ENCODE data around the gene NME1. TPM values are rescaled to one million over a fixed set of nuclear protein-coding genes. Genes with fewer than 3 reads are reported as not detected.
A peak's percentile ranks its signal among the peaks of the same experiment; 100 is the strongest.

NME1 gene
- total RNA-seq, 1 experiment from 2014 or later: 172 TPM

- CTCF ChIA-PET: interaction anchor here (0.6 to 1.9 kb wide), 4 partner anchors 31 to 152 kb away, joined by 3 to 9 read pairs (median 4); no protein-coding TSS in a partner anchor
- Histone ChIP-seq H3K9me2 (ENCODE audit: insufficient read depth) (no peaks in the 10 kb centered on the region), H2AFZ (peak overlapping the region; percentile 96), H3K4me3 (peak overlapping the region; percentile 55), H3K27me3 (ENCODE audit: insufficient read depth, low read depth) (no peaks in the 10 kb centered on the region), H3K27ac (peak overlapping the region; percentile 78), H3K36me3 (ENCODE audit: low read depth) (peaks cover 9% of the 10 kb centered on the region; the same call in 1 of the 2 replicates), H3K4me1 (replicated peaks; ENCODE audit: insufficient read depth) (peaks cover 22% of the 10 kb centered on the region), H3K4me2 (peak overlapping the region; percentile 91), H3F3A (ENCODE audit: insufficient read depth, low read depth) (peaks cover 16% of the 10 kb centered on the region; the same call in 1 of the 2 replicates), H4K20me1 (ENCODE audit: insufficient read depth) (no peaks in the 10 kb centered on the region), H3K9me3 (ENCODE audit: insufficient read depth, low read depth) (no peaks in the 10 kb centered on the region), H3K79me2 (ENCODE audit: low read depth) (peaks cover 44% of the 10 kb centered on the region)
- POLR2A ChIA-PET (ENCODE audit: unreplicated experiment): no interaction called here
- intact Hi-C loops (cut with micrococcal nuclease; ENCODE audit: unreplicated experiment): loop anchor here (1.0 to 2.0 kb wide), 6 partner anchors 31 to 605 kb away; partner anchors contain the start of gene SPATA20
- TF ChIP-seq CTCF (conservative IDR thresholded peaks at IDR 0.05) (no peak), EZH2 (IDR thresholded peaks at IDR 0.05; ENCODE audit: low read depth) (no peak)
- TSS peak; percentile 85 for BruUV-seq (replicated peaks)
- no peak for DNase-seq
Measured at GRCh38 chr17:51152766-51153209, 571 bp upstream of the NME1 start.

GRCh38 chr17:51154176-51154575 is 817 bp downstream of the NME1 start:
- ChIA-PET CTCF (no interaction called here), POLR2A (ENCODE audit: unreplicated experiment) (interaction anchor here (0.6 to 0.7 kb wide), 2 partner anchors 239 to 288 kb away, joined by 3 to 14 read pairs; partner anchors contain the start of gene TOB1)
- DNase-seq: no peak
- Histone ChIP-seq H3K27ac (peak overlapping the region; percentile 55), H3K36me3 (ENCODE audit: low read depth) (peaks cover 19% of the 10 kb centered on the region; the same call in 1 of the 2 replicates), H3K4me2 (peak overlapping the region; percentile 85), H2AFZ (peak overlapping the region; percentile 86), H3K4me3 (peak overlapping the region; percentile 72), H3K27me3 (ENCODE audit: insufficient read depth, low read depth) (no peaks in the 10 kb centered on the region), H3K9me3 (ENCODE audit: insufficient read depth, low read depth) (no peaks in the 10 kb centered on the region), H3K4me1 (replicated peaks; ENCODE audit: insufficient read depth) (peaks cover 22% of the 10 kb centered on the region), H3K9me2 (ENCODE audit: insufficient read depth) (no peaks in the 10 kb centered on the region), H3K79me2 (ENCODE audit: low read depth) (peaks cover 57% of the 10 kb centered on the region), H4K20me1 (ENCODE audit: insufficient read depth) (peaks cover 5% of the 10 kb centered on the region), H3F3A (ENCODE audit: insufficient read depth, low read depth) (peaks cover 16% of the 10 kb centered on the region; the same call in 1 of the 2 replicates)
- BruUV-seq (replicated peaks): TSS peak; percentile 41
- intact Hi-C loops (cut with micrococcal nuclease; ENCODE audit: unreplicated experiment): no loop called here
- TF ChIP-seq CTCF (conservative IDR thresholded peaks at IDR 0.05) (no peak), EZH2 (IDR thresholded peaks at IDR 0.05; ENCODE audit: low read depth) (no peak)

- peaks cover 14% of the 10 kb centered on the region for H4K20me1 ChIP-seq (ENCODE audit: insufficient read depth)
- TF ChIP-seq EZH2 (IDR thresholded peaks at IDR 0.05; ENCODE audit: low read depth) (no peak), CTCF (conservative IDR thresholded peaks at IDR 0.05) (no peak)
- BruUV-seq (replicated peaks): no TSS peak
- intact Hi-C loops (cut with micrococcal nuclease; ENCODE audit: unreplicated experiment): no loop called here
- H3K4me3 ChIP-seq: no peak overlapping the region
- H3F3A ChIP-seq (ENCODE audit: insufficient read depth, low read depth): peaks cover 16% of the 10 kb centered on the region; the same call in 1 of the 2 replicates
- ChIA-PET CTCF (interaction anchor here (0.6 kb wide), 2 partner anchors 77 to 666 kb away, joined by 3 to 4 read pairs; no protein-coding TSS in a partner anchor), POLR2A (ENCODE audit: unreplicated experiment) (no interaction called here)
- H3K79me2 ChIP-seq (ENCODE audit: low read depth): peaks cover 57% of the 10 kb centered on the region
- H3K9me3 ChIP-seq (ENCODE audit: insufficient read depth, low read depth): no peaks in the 10 kb centered on the region
- peaks cover 27% of the 10 kb centered on the region for H3K36me3 ChIP-seq (ENCODE audit: low read depth)
- H3K27me3 ChIP-seq (ENCODE audit: insufficient read depth, low read depth): no peaks in the 10 kb centered on the region
- no peak overlapping the region for H2AFZ ChIP-seq
- H3K27ac ChIP-seq: no peak overlapping the region
- no peak for DNase-seq
- H3K4me2 ChIP-seq: peak overlapping the region; percentile 85
- H3K4me1 ChIP-seq (replicated peaks; ENCODE audit: insufficient read depth): peaks cover 22% of the 10 kb centered on the region
- H3K9me2 ChIP-seq (ENCODE audit: insufficient read depth): no peaks in the 10 kb centered on the region
Measured at GRCh38 chr17:51155416-51155815, 2.1 kb downstream of the NME1 start.

Data from PC-9 (cell line).